Endodermal cell (in vitro differentiated cells): ENCODE results near the gene GDAP2. TPM values are rescaled to one million over a fixed set of nuclear protein-coding genes. Genes with fewer than 3 reads are reported as not detected.

Source experiments
- DNase-seq: peaks from one replicate; pipeline ENCODE4 v3.0.0-alpha.2; 2017
- H3K27ac ChIP-seq: 2 replicates; pipeline ENCODE4 v1.5.1; 2013; ENCODE audit warnings: mild to moderate bottlenecking, low read depth, low read length, moderate library complexity
- H3K27me3 ChIP-seq: 2 replicates; pipeline ENCODE4 v1.6.1; 2013; ENCODE audit warnings: mild to moderate bottlenecking, low read length, moderate library complexity; ENCODE audit not compliant: insufficient read depth, control insufficient read depth, poor library complexity, severe bottlenecking
- H3K36me3 ChIP-seq: 2 replicates; pipeline ENCODE4 v1.7.0; 2013; ENCODE audit warnings: mild to moderate bottlenecking, low read length, moderate library complexity; ENCODE audit not compliant: control insufficient read depth, insufficient read depth
- H3K4me1 ChIP-seq: one replicate; pipeline ENCODE4 v1.7.0; 2013; ENCODE audit warnings: low read length; ENCODE audit not compliant: control insufficient read depth, insufficient read depth
- H3K4me3 ChIP-seq: 2 replicates; pipeline ENCODE4 v1.5.1; 2013; ENCODE audit warnings: mild to moderate bottlenecking, low read length, moderate library complexity
- H3K9ac ChIP-seq: 2 replicates; pipeline ENCODE4 v1.6.1; 2013; ENCODE audit warnings: mild to moderate bottlenecking, low read length, moderate library complexity; ENCODE audit not compliant: poor library complexity, severe bottlenecking; ENCODE audit errors: extremely low read depth
- H3K9me3 ChIP-seq: 2 replicates; pipeline ENCODE4 v1.6.1; 2013; ENCODE audit warnings: mild to moderate bottlenecking, low read length, moderate library complexity; ENCODE audit not compliant: control insufficient read depth
- H3K27ac Mint-ChIP-seq: 2 replicates; pipeline ENCODE4 v1.8.0; 2020; ENCODE audit warnings: mixed read lengths
- H3K27me3 Mint-ChIP-seq: 2 replicates; pipeline ENCODE4 v1.8.0; 2021; ENCODE audit warnings: mild to moderate bottlenecking, mixed read lengths; ENCODE audit not compliant: insufficient read depth
- H3K36me3 Mint-ChIP-seq: 2 replicates; pipeline ENCODE4 v1.8.0; 2020; ENCODE audit warnings: low read depth, mixed read lengths
- H3K4me1 Mint-ChIP-seq: 2 replicates; pipeline ENCODE4 v1.8.0; 2020; ENCODE audit warnings: mixed read lengths
- H3K4me3 Mint-ChIP-seq: 2 replicates; pipeline ENCODE4 v1.8.0; 2020; ENCODE audit warnings: mild to moderate bottlenecking, moderate library complexity, mixed read lengths
- H3K9me3 Mint-ChIP-seq: 2 replicates; pipeline ENCODE4 v1.8.0; 2020; ENCODE audit warnings: mild to moderate bottlenecking, mixed read lengths
- CTCF ChIP-seq: fragments of 200-600 bp; sonication (generic); conservative IDR thresholded peaks from 2 replicates; pipeline ENCODE4 v1.5.0; 2021; ENCODE audit warnings: antibody characterized with exemption, mild to moderate bottlenecking
- WGBS, 2 experiments: methylation state at CpG; one replicate each; pipeline versions ENCODE4 v1.1.5 to v1.1.7; 2013; ENCODE audit warnings: missing lambda C conversion rate in 2 of 2, mixed read lengths in 1 of 2; ENCODE audit not compliant: insufficient coverage in 1 of 2, insufficient read length in 1 of 2; 5-methylcytosine and 5-hydroxymethylcytosine counted together
- total RNA-seq, 2 donors: library from RNA; stranded (reverse); fragmentation: NEBNext Ultra II Directional in 1 of 2; extraction: Animal tissue kit (Norgen Biotek cat#: 25700) in 1 of 2; gene quantifications; 2 replicates in 1 of 2; 3 replicates in 1 of 2; pipeline ENCODE4 v1.2.1, GENCODE V29; 2021

Gene GDAP2
- total RNA-seq, 2 donors from 2014 or later, result 24.1 to 34.8 TPM

GRCh38 chr1:117820096-117820495 lies 109.3 kb downstream of the GDAP2 start:
- Mint-ChIP-seq H3K9me3 (peaks cover 6% of the 10 kb centered on the region), H3K27ac (no peak overlapping the region), H3K27me3 (peaks cover 3% of the 10 kb centered on the region), H3K4me1 (peaks cover 5% of the 10 kb centered on the region), H3K4me3 (no peak overlapping the region), H3K36me3 (no peaks in the 10 kb centered on the region)
- H3K27ac ChIP-seq, result no peak overlapping the region
- no peak for TF ChIP-seq CTCF
- H3K4me3 ChIP-seq, result no peak overlapping the region
- peaks cover 15% of the 10 kb centered on the region for H3K9me3 ChIP-seq
- H3K9ac ChIP-seq, result no peak overlapping the region
- WGBS, 2 experiments, result 93 to 100% methylated on average over 2 of the region's 2 CpGs
- H3K36me3 ChIP-seq, result no peaks in the 10 kb centered on the region
- H3K27me3 ChIP-seq, result no peaks in the 10 kb centered on the region
- no peak for DNase-seq
- H3K4me1 ChIP-seq, result no peaks in the 10 kb centered on the region

GRCh38 chr1:117819301-117819700 lies 110.1 kb downstream of the GDAP2 start:
- H3K4me1 Mint-ChIP-seq, result peaks cover 5% of the 10 kb centered on the region
- no peaks in the 10 kb centered on the region for H3K36me3 Mint-ChIP-seq
- Histone ChIP-seq H3K27me3 (no peaks in the 10 kb centered on the region), H3K9me3 (peaks cover 15% of the 10 kb centered on the region), H3K9ac (no peak overlapping the region), H3K36me3 (no peaks in the 10 kb centered on the region), H3K27ac (no peak overlapping the region), H3K4me3 (no peak overlapping the region), H3K4me1 (no peaks in the 10 kb centered on the region)
- DNase-seq, result no peak
- 97% methylated on average over 4 of the region's 4 CpGs; no CpG with 5 or more reads in 1 of the 2 experiments for WGBS, 2 experiments
- peaks cover 6% of the 10 kb centered on the region for H3K9me3 Mint-ChIP-seq
- no peak for TF ChIP-seq CTCF
- no peaks in the 10 kb centered on the region for H3K27me3 Mint-ChIP-seq
- no peak overlapping the region for H3K4me3 Mint-ChIP-seq
- no peak overlapping the region for H3K27ac Mint-ChIP-seq

GRCh38 chr1:117818456-117818855 lies 111.0 kb downstream of the GDAP2 start:
- peaks cover 5% of the 10 kb centered on the region for H3K4me1 Mint-ChIP-seq
- Histone ChIP-seq H3K4me3 (no peak overlapping the region), H3K9ac (no peak overlapping the region), H3K27me3 (no peaks in the 10 kb centered on the region), H3K27ac (no peak overlapping the region), H3K4me1 (no peaks in the 10 kb centered on the region), H3K36me3 (no peaks in the 10 kb centered on the region), H3K9me3 (peaks cover 15% of the 10 kb centered on the region)
- H3K9me3 Mint-ChIP-seq, result peaks cover 6% of the 10 kb centered on the region
- no peaks in the 10 kb centered on the region for H3K27me3 Mint-ChIP-seq
- H3K4me3 Mint-ChIP-seq, result no peak overlapping the region
- TF ChIP-seq CTCF, result no peak
- no peaks in the 10 kb centered on the region for H3K36me3 Mint-ChIP-seq
- H3K27ac Mint-ChIP-seq, result no peak overlapping the region
- WGBS, 2 experiments, result 90 to 92% methylated on average over 8 of the region's 8 CpGs
- no peak for DNase-seq
